ENCODE measurements around the gene NLRP6.

The NLRP6 gene

DNA sequence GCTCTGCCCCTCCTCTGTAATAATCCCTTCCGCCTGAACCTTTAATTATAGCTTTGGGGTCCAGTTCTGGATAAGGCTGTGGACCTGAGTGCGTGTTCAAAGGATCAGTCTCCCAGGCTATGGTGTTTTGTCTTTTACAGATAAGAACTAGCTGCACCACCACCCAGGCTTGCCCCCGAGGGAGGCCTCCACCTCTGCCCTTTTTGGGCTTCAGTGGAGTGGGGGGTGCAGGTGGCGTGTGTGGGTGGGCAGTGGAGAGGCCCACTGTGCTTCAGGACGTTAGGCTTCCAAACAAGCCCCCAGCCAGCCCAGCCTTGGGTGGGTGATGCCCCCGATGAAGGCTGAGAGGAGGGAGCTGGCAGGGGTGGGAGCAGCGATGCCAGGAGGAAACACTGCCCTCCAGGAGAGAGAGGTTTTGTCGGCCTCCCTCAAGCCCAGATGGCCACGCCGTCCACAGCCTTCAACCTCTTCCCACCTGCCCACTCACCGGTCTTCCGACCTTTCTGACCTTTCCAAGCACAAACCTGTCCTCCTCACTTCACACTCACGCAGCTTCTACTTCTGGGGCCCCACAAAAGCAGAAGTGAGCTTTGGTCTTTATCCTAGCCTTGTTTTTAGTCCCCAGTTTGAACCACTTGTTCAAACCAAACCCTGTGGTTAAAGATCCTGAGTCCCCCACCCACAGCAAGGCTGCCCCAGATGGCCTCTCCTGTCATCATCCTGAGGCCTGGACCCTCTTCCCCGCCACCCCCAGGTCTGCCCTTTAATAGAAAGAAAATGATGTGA is 21.1 kb upstream of the NLRP6 start:
- TF ChIP-seq NFIC (IDR thresholded peaks at IDR 0.05), result no peak
- no peak for TF ChIP-seq EGR1 (IDR thresholded peaks at IDR 0.05)
- TF ChIP-seq USF1 (IDR thresholded peaks at IDR 0.05), result no peak
- no peak for TF ChIP-seq CREB1 (IDR thresholded peaks at IDR 0.05; ENCODE audit: low read depth)
- TF ChIP-seq EP300 (IDR thresholded peaks at IDR 0.05; ENCODE audit: borderline replicate concordance), result no peak
- TF ChIP-seq RAD21 (IDR thresholded peaks at IDR 0.05; ENCODE audit: low read depth), result no peak
- no peak for TF ChIP-seq TCF12 (IDR thresholded peaks at IDR 0.05; ENCODE audit: low read depth)
- TF ChIP-seq FOXM1 (IDR thresholded peaks at IDR 0.05; ENCODE audit: borderline replicate concordance, low read depth), result no peak
- TF ChIP-seq TEAD4 (IDR thresholded peaks at IDR 0.05), result no peak
- TF ChIP-seq ZBTB7A (IDR thresholded peaks at IDR 0.05; ENCODE audit: low read depth), result no peak
- no peak for TF ChIP-seq REST (IDR thresholded peaks at IDR 0.05; ENCODE audit: low read depth)

DNA sequence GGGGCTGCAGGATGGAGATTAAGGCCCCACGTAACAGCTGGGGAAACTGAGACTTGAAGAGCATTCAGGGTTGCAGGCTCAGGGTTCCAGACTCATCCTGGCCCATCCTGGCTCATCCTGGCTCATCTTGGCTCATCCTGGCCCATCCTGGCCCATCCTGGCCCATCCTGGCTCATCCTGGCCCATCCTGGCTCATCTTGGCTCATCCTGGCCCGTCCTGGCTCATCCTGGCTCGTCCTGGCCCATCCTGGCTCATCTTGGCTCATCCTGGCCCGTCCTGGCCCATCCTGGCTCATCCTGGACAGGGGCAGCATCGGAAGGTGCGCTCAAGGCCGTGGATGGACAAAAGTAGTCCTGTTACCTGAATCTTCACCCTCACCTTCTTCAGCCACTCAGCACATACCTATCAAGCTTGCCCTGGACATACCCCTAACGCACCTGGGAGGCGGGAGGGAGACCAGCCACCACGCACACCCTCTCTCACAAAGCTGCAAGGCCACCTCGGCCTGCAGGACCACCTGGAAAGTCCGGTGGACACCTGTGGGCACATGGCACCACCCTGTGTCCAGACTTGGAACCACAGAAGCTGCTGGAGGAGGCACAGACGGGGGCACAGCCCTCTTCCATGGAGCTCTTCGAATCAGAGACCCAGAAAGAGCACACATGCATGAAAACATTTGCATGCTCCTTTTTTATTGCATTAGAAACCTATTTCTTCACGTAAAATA is 20.3 kb upstream of the NLRP6 start:
- TF ChIP-seq RAD21 (IDR thresholded peaks at IDR 0.05; ENCODE audit: low read depth) (peak; percentile 52), EP300 (IDR thresholded peaks at IDR 0.05; ENCODE audit: borderline replicate concordance) (no peak)

DNA sequence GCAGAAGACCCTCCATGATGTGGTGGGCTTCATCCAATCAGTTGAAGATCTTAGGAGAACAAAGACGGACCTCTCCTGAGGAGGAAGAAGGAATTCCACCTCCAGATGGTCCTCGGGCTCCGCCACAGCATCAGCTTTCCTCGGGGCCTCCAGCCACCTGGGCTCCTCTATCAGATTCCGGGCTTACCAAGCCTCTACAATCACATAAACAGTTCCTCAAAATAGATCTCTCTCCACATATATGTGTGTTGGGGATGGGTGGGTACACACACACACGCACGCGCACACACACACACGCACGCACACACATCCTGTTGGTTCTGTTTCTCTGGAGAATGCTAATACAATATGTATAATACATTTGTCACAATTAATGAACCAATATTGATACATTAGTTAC is 18.8 kb upstream of the NLRP6 start:
- TF ChIP-seq ZBTB7A (IDR thresholded peaks at IDR 0.05; ENCODE audit: low read depth) (no peak), RAD21 (IDR thresholded peaks at IDR 0.05; ENCODE audit: low read depth) (no peak), CEBPB (IDR thresholded peaks at IDR 0.05) (no peak), TCF12 (IDR thresholded peaks at IDR 0.05; ENCODE audit: low read depth) (no peak), TAF1 (IDR thresholded peaks at IDR 0.05; ENCODE audit: low read depth) (no peak), YY1 (IDR thresholded peaks at IDR 0.05; ENCODE audit: low read depth) (no peak), EP300 (IDR thresholded peaks at IDR 0.05; ENCODE audit: borderline replicate concordance) (no peak), FOXM1 (IDR thresholded peaks at IDR 0.05; ENCODE audit: borderline replicate concordance, low read depth) (no peak), CREB1 (IDR thresholded peaks at IDR 0.05; ENCODE audit: low read depth) (no peak), REST (IDR thresholded peaks at IDR 0.05; ENCODE audit: low read depth) (no peak), EGR1 (IDR thresholded peaks at IDR 0.05) (no peak), TEAD4 (IDR thresholded peaks at IDR 0.05) (no peak), NFIC (IDR thresholded peaks at IDR 0.05) (no peak), USF1 (IDR thresholded peaks at IDR 0.05) (no peak)
- TF ChIP-seq, protein P1, sequence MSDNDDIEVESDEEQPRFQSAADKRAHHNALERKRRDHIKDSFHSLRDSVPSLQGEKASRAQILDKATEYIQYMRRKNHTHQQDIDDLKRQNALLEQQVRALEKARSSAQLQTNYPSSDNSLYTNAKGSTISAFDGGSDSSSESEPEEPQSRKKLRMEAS (IDR thresholded peaks at IDR 0.05), result no peak

DNA sequence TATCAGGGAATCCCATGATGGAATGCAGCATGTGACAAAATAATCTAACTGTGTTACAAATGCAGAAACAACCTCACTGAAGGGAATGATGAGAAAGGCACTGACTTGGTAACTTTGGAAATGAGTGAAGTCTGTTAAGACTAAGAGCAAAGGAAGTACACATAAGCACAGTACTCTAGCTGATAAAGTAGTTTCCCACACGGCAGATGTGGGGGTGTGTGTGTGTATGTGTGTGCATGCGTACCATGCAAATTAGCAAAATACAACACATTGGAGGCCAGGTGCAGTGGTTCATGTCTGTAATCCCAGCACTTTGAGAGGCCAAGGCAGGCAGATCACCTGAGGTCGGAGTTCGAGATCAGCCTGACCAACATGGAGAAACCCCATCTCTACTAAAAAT is 16.6 kb upstream of the NLRP6 start:
- no peak for TF ChIP-seq EP300 (IDR thresholded peaks at IDR 0.05; ENCODE audit: borderline replicate concordance)
- TF ChIP-seq TCF12 (IDR thresholded peaks at IDR 0.05; ENCODE audit: low read depth), result no peak
- TF ChIP-seq, protein P1 (IDR thresholded peaks at IDR 0.05), result no peak
- TF ChIP-seq CREB1 (IDR thresholded peaks at IDR 0.05; ENCODE audit: low read depth), result no peak
- TF ChIP-seq EGR1 (IDR thresholded peaks at IDR 0.05), result no peak
- no peak for TF ChIP-seq NFIC (IDR thresholded peaks at IDR 0.05)
- no peak for TF ChIP-seq TAF1 (IDR thresholded peaks at IDR 0.05; ENCODE audit: low read depth)
- TF ChIP-seq YY1 (IDR thresholded peaks at IDR 0.05; ENCODE audit: low read depth), result no peak
- TF ChIP-seq TEAD4 (IDR thresholded peaks at IDR 0.05), result no peak
- no peak for TF ChIP-seq USF1 (IDR thresholded peaks at IDR 0.05)
- TF ChIP-seq ZBTB7A (IDR thresholded peaks at IDR 0.05; ENCODE audit: low read depth), result no peak
- TF ChIP-seq CEBPB (IDR thresholded peaks at IDR 0.05), result no peak
- TF ChIP-seq RAD21 (IDR thresholded peaks at IDR 0.05; ENCODE audit: low read depth), result no peak
- no peak for TF ChIP-seq FOXM1 (IDR thresholded peaks at IDR 0.05; ENCODE audit: borderline replicate concordance, low read depth)
- no peak for TF ChIP-seq REST (IDR thresholded peaks at IDR 0.05; ENCODE audit: low read depth)

Data from Ishikawa (cell line).